OCI-M2 (cell line): Measurements from ENCODE around the gene PF4V1.

Source experiments
- DNase-seq: peaks from one replicate; lab custom pipeline; 2025; ENCODE audit not compliant: unreplicated experiment; lab: John Stamatoyannopoulos, UW

Gene PF4V1

GRCh38 chr4:73853246-73853704 is at the start of gene PF4V1:
TSS of gene PF4V1 (plus strand) at chr4:73853296. CDS start at chr4:73853363, 67 bp downstream.
- DNase-seq: no peak

- no peak for DNase-seq
Measured at GRCh38 chr4:73810191-73810590, 42.9 kb upstream of the PF4V1 start.

- DNase-seq: no peak
Measured at GRCh38 chr4:73811841-73812240, 41.3 kb upstream of the PF4V1 start.

- no peak for DNase-seq
Measured at GRCh38 chr4:73814679-73815078, 38.4 kb upstream of the PF4V1 start.

- DNase-seq: no peak
Measured at GRCh38 chr4:73815145-73815544, 38.0 kb upstream of the PF4V1 start.

- no peak for DNase-seq
Measured at GRCh38 chr4:73816814-73817213, 36.3 kb upstream of the PF4V1 start.

- DNase-seq: no peak
Measured at GRCh38 chr4:73817341-73817740, 35.8 kb upstream of the PF4V1 start.

GRCh38 chr4:73821325-73821724 is 31.8 kb upstream of the PF4V1 start:
- no peak for DNase-seq

GRCh38 chr4:73822389-73822788 is 30.7 kb upstream of the PF4V1 start:
- DNase-seq: no peak

GRCh38 chr4:73822812-73823504 is 30.1 kb upstream of the PF4V1 start:
- DNase-seq: no peak

GRCh38 chr4:73823760-73824159 is 29.3 kb upstream of the PF4V1 start:
- no peak for DNase-seq

GRCh38 chr4:73828956-73829355 is 24.1 kb upstream of the PF4V1 start:
- DNase-seq: no peak

- no peak for DNase-seq
Measured at GRCh38 chr4:73831569-73831968, 21.5 kb upstream of the PF4V1 start.

GRCh38 chr4:73832651-73833237 is 20.4 kb upstream of the PF4V1 start:
- no peak for DNase-seq

- no peak for DNase-seq
Measured at GRCh38 chr4:73836373-73837279, 16.5 kb upstream of the PF4V1 start, which contains the start of gene CXCL6. TSS of gene CXCL6 (plus strand) at chr4:73836678. CDS start at chr4:73836751, 73 bp downstream.

- DNase-seq: no peak
Measured at GRCh38 chr4:73839071-73839470, 14.0 kb upstream of the PF4V1 start.

GRCh38 chr4:73839715-73840114 is 13.4 kb upstream of the PF4V1 start:
- DNase-seq: no peak

GRCh38 chr4:73841243-73841925 is 11.7 kb upstream of the PF4V1 start:
- DNase-seq: no peak

GRCh38 chr4:73842696-73843095 is 10.4 kb upstream of the PF4V1 start:
- no peak for DNase-seq

GRCh38 chr4:73843369-73843768 is 9.7 kb upstream of the PF4V1 start:
- no peak for DNase-seq

GRCh38 chr4:73844345-73844744 is 8.8 kb upstream of the PF4V1 start:
- no peak for DNase-seq
